H9 (cell line): ENCODE measurements around the gene MMP11. TPM values are rescaled to one million over a fixed set of nuclear protein-coding genes. Genes with fewer than 3 reads are reported as not detected.

ENCODE experiments used
- DNase-seq: peaks from one replicate; pipeline ENCODE4 v3.0.0-alpha.2; 2017
- H2AFZ ChIP-seq: one replicate; pipeline ENCODE4 v1.6.1; 2013; ENCODE audit warnings: mild to moderate bottlenecking, low read length, control low read depth, moderate library complexity
- H2AK5ac ChIP-seq: 2 replicates; pipeline ENCODE4 v1.6.1; 2013; ENCODE audit warnings: low read length, control low read depth, mixed read lengths; ENCODE audit not compliant: insufficient read length
- H2BK120ac ChIP-seq: one replicate; pipeline ENCODE4 v1.6.1; 2013; ENCODE audit warnings: low read depth, mild to moderate bottlenecking, low read length, control low read depth, inconsistent platforms; ENCODE audit not compliant: poor library complexity, severe bottlenecking
- H2BK12ac ChIP-seq: 2 replicates; pipeline ENCODE4 v1.6.1; 2013; ENCODE audit warnings: low read length, control low read depth, mixed read lengths, low read depth; ENCODE audit not compliant: insufficient read length
- H2BK15ac ChIP-seq: 2 replicates; pipeline ENCODE4 v1.6.1; 2013; ENCODE audit warnings: low read depth, low read length, control low read depth
- H2BK20ac ChIP-seq: one replicate; pipeline ENCODE4 v1.6.1; 2013; ENCODE audit warnings: low read depth, mild to moderate bottlenecking, low read length, control low read depth, inconsistent platforms; ENCODE audit not compliant: poor library complexity, severe bottlenecking
- H2BK5ac ChIP-seq: 2 replicates; pipeline ENCODE4 v1.6.1; 2013; ENCODE audit warnings: low read length, control low read depth, mixed read lengths; ENCODE audit not compliant: insufficient read length
- H3K14ac ChIP-seq: 2 replicates; pipeline ENCODE4 v1.6.1; 2013; ENCODE audit warnings: low read length, control low read depth; ENCODE audit not compliant: insufficient read depth
- H3K18ac ChIP-seq: 2 replicates; pipeline ENCODE4 v1.6.1; 2013; ENCODE audit warnings: low read depth, mild to moderate bottlenecking, mixed read lengths, low read length, control low read depth; ENCODE audit not compliant: insufficient read length
- H3K23ac ChIP-seq: 2 replicates; pipeline ENCODE4 v1.6.1; 2013; ENCODE audit warnings: low read length, control low read depth, mixed read lengths, low read depth; ENCODE audit not compliant: insufficient read length
- H3K23me2 ChIP-seq: 2 replicates; pipeline ENCODE4 v1.6.1; 2013; ENCODE audit warnings: low read depth, mild to moderate bottlenecking, mixed read lengths, low read length, control low read depth; ENCODE audit not compliant: insufficient read length, poor library complexity, severe bottlenecking
- H3K27ac ChIP-seq: 2 replicates; pipeline ENCODE4 v1.5.1; 2013; ENCODE audit warnings: low read length, control low read depth, mixed read lengths, low read depth; ENCODE audit not compliant: insufficient read length
- H3K27me3 ChIP-seq: 2 replicates; pipeline ENCODE4 v1.6.1; 2013; ENCODE audit warnings: low read length, control low read depth, inconsistent platforms; ENCODE audit not compliant: insufficient read depth
- H3K4ac ChIP-seq: 2 replicates; pipeline ENCODE4 v1.6.1; 2013; ENCODE audit warnings: low read depth, mild to moderate bottlenecking, control low read depth, inconsistent platforms, low read length, moderate library complexity
- H3K4me1 ChIP-seq: 2 replicates; pipeline ENCODE4 v1.6.1; 2013; ENCODE audit warnings: low read length, control low read depth, inconsistent platforms; ENCODE audit not compliant: insufficient read depth
- H3K4me2 ChIP-seq: 2 replicates; pipeline ENCODE4 v1.6.1; 2013; ENCODE audit warnings: low read length, control low read depth, mixed read lengths; ENCODE audit not compliant: insufficient read length, insufficient read depth
- H3K56ac ChIP-seq: 2 replicates; pipeline ENCODE4 v1.6.1; 2013; ENCODE audit warnings: low read depth, mild to moderate bottlenecking, mixed read lengths, low read length, control low read depth; ENCODE audit not compliant: insufficient read length
- H3K79me1 ChIP-seq: 2 replicates; pipeline ENCODE4 v1.6.1; 2013; ENCODE audit warnings: low read depth, mild to moderate bottlenecking, moderate library complexity, low read length, control low read depth, inconsistent platforms; ENCODE audit not compliant: insufficient read depth, poor library complexity, severe bottlenecking
- H3K79me2 ChIP-seq: 2 replicates; pipeline ENCODE4 v1.6.1; 2013; ENCODE audit warnings: low read length, control low read depth, inconsistent platforms; ENCODE audit not compliant: insufficient read depth
- H3K9ac ChIP-seq: 2 replicates; pipeline ENCODE4 v1.6.1; 2013; ENCODE audit warnings: low read length, control low read depth, mixed read lengths; ENCODE audit not compliant: insufficient read length; ENCODE audit errors: extremely low read depth
- H3K9me3 ChIP-seq: one replicate; pipeline ENCODE4 v1.6.1; 2013; ENCODE audit warnings: low read depth, low read length, inconsistent platforms; ENCODE audit not compliant: control insufficient read depth
- H3T11ph ChIP-seq: one replicate; pipeline ENCODE4 v1.6.1; 2013; ENCODE audit warnings: mild to moderate bottlenecking, low read length, control low read depth, inconsistent platforms
- H4K20me1 ChIP-seq: one replicate; pipeline ENCODE4 v1.6.1; 2013; ENCODE audit not compliant: control insufficient read depth, insufficient read length, insufficient read depth
- H4K5ac ChIP-seq: 2 replicates; pipeline ENCODE4 v1.6.1; 2013; ENCODE audit warnings: low read depth, mild to moderate bottlenecking, mixed read lengths, low read length, control low read depth; ENCODE audit not compliant: insufficient read length
- H4K8ac ChIP-seq: replicated peaks from 2 replicates; pipeline ENCODE4 v1.6.1; 2013; ENCODE audit warnings: low read length, control low read depth, mixed read lengths, low read depth; ENCODE audit not compliant: insufficient read length
- H4K91ac ChIP-seq: 2 replicates; pipeline ENCODE4 v1.6.1; 2013; ENCODE audit warnings: low read depth, mild to moderate bottlenecking, moderate library complexity, mixed read lengths, low read length, control low read depth; ENCODE audit not compliant: insufficient read length
- H3K27ac Mint-ChIP-seq, 3 experiments: 2 replicates in 2 of 3; 3 replicates in 1 of 3; pipeline ENCODE4 v1.8.0; 2020 to 2021; ENCODE audit warnings: mixed read lengths in 3 of 3, mild to moderate bottlenecking in 1 of 3, moderate library complexity in 1 of 3
- H3K27me3 Mint-ChIP-seq: 2 replicates; pipeline ENCODE4 v1.8.0; 2021; ENCODE audit warnings: low read depth, mild to moderate bottlenecking, moderate library complexity, mixed read lengths
- H3K36me3 Mint-ChIP-seq, 3 experiments: 2 replicates in 2 of 3; 3 replicates in 1 of 3; pipeline ENCODE4 v1.8.0; 2020 to 2021; ENCODE audit warnings: low read depth in 3 of 3, mixed read lengths in 3 of 3; ENCODE audit not compliant: insufficient read depth in 1 of 3
- H3K4me1 Mint-ChIP-seq, 2 experiments: 2 replicates each; pipeline ENCODE4 v1.8.0; 2020; ENCODE audit warnings: mixed read lengths in 2 of 2
- H3K4me3 Mint-ChIP-seq, 2 experiments: 2 replicates in 1 of 2; 3 replicates in 1 of 2; pipeline ENCODE4 v1.8.0; 2020 to 2021; ENCODE audit warnings: mild to moderate bottlenecking in 2 of 2, mixed read lengths in 2 of 2, moderate library complexity in 1 of 2
- H3K9me3 Mint-ChIP-seq, 2 experiments: 2 replicates in 1 of 2; 3 replicates in 1 of 2; pipeline ENCODE4 v1.8.0; 2020; ENCODE audit warnings: mild to moderate bottlenecking in 2 of 2, mixed read lengths in 2 of 2, moderate library complexity in 1 of 2
- CTCF ChIP-seq: fragments of 200-600 bp; sonication (generic); conservative IDR thresholded peaks from 3 replicates; pipeline ENCODE4 v1.8.0; 2021; ENCODE audit warnings: antibody characterized with exemption, mild to moderate bottlenecking
- WGBS: extraction: QIAGEN DNeasy Blood & Tissue Kit; methylation state at CpG from one replicate; pipeline ENCODE4 v1.1.7; 2013; ENCODE audit warnings: missing lambda C conversion rate, low lambda C conversion rate, mixed read lengths; ENCODE audit not compliant: insufficient read length; ENCODE audit errors: extremely low coverage; 5-methylcytosine and 5-hydroxymethylcytosine counted together
- total RNA-seq: library from RNA; stranded (reverse); gene quantifications from 2 replicates; pipeline ENCODE4 v1.2.1, GENCODE V29; 2021

The MMP11 gene
- total RNA-seq, 1 experiment from 2014 or later, result 5.3 TPM

DNA sequence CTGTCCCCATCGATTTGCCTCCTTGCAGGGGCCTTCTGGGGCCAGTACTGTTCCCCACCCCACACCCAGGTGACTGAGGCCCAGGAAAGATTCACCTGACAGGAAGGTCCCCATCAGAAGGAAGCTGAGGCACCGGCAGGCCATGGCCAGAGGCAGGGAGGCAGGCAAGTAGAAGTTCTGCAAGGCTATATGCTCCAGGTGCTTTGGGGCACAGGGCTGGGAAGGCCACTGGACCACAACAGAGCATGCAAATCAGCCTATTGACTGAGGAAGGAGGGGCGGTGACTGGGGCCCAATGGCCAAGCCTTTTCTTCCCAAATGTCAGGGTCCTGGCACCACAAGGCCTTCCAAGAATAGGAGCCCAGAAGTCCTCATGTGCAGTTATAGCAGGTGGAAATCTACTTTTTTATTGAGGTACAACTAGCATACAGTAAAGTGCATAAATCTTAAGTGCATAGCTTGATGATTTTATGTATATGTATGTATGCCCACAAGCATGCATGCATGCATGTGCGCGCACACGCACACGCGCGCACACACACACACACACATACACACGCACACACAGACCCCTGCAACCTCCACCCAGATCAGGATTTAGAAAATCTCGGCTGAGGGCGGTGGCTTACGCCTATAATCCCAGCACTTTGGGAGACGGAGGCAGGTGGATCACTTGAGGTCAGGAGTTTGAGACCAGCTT is 18.3 kb upstream of the MMP11 start, which contains the start of gene VPREB3:
VPREB3 (minus strand) TSS at position 206 of the 700 bp plus-strand sequence; CDS start at position 144, 62 bp downstream.
- no peak within 1 kb of the TSS for H2AFZ ChIP-seq
- H3K56ac ChIP-seq, result no peak within 1 kb of the TSS
- no peaks in the 10 kb centered on the region; the same call in 1 of the 2 replicates for H3K4me1 ChIP-seq
- no peaks in the 10 kb centered on the region for H3K27me3 ChIP-seq
- H3K23ac ChIP-seq, result no peak within 1 kb of the TSS
- Mint-ChIP-seq H3K27me3 (peaks cover 10% of the 10 kb centered on the region), H3K9me3 (no peaks in the 10 kb centered on the region; a peak in 1 of 5 replicates), H3K36me3 (no peaks in the 10 kb centered on the region; a peak in 1 of 7 replicates), H3K4me3 (no peak within 1 kb of the TSS), H3K27ac (peak within 1 kb of the TSS in 1 of 3 experiments; percentile 76; a peak in 2 of 7 replicates), H3K4me1 (peaks cover 19 to 47% of the 10 kb centered on the region in 2 experiments)
- H2BK120ac ChIP-seq, result no peak within 1 kb of the TSS
- no peaks in the 10 kb centered on the region for H3K79me1 ChIP-seq
- no peak within 1 kb of the TSS for H4K5ac ChIP-seq
- no peak within 1 kb of the TSS for H3K4ac ChIP-seq
- WGBS, result no CpG with 5 or more reads among the region's 14 CpGs
- no peak within 1 kb of the TSS for H3K27ac ChIP-seq
- no peak within 1 kb of the TSS for H3K18ac ChIP-seq
- H3K79me2 ChIP-seq, result no peaks in the 10 kb centered on the region
- no peak within 1 kb of the TSS for H2BK12ac ChIP-seq
- no peak within 1 kb of the TSS; the same call in 1 of the 2 replicates for H3K14ac ChIP-seq
- H3T11ph ChIP-seq, result no peak within 1 kb of the TSS
- H2AK5ac ChIP-seq, result no peak within 1 kb of the TSS
- H3K9me3 ChIP-seq, result no peaks in the 10 kb centered on the region
- H2BK15ac ChIP-seq, result no peak within 1 kb of the TSS
- no peak within 1 kb of the TSS for H2BK5ac ChIP-seq
- no peak within 1 kb of the TSS for H2BK20ac ChIP-seq
- no peak within 1 kb of the TSS for H3K9ac ChIP-seq
- H4K20me1 ChIP-seq, result no peaks in the 10 kb centered on the region
- no peak for DNase-seq
- H3K23me2 ChIP-seq, result peaks cover 8% of the 10 kb centered on the region
- no peak for TF ChIP-seq CTCF
- no peak within 1 kb of the TSS for H4K91ac ChIP-seq
- no peak within 1 kb of the TSS for H4K8ac ChIP-seq
- H3K4me2 ChIP-seq, result no peak within 1 kb of the TSS
